ENCODE measurements around the gene PLXNB1.

The PLXNB1 gene

DNA sequence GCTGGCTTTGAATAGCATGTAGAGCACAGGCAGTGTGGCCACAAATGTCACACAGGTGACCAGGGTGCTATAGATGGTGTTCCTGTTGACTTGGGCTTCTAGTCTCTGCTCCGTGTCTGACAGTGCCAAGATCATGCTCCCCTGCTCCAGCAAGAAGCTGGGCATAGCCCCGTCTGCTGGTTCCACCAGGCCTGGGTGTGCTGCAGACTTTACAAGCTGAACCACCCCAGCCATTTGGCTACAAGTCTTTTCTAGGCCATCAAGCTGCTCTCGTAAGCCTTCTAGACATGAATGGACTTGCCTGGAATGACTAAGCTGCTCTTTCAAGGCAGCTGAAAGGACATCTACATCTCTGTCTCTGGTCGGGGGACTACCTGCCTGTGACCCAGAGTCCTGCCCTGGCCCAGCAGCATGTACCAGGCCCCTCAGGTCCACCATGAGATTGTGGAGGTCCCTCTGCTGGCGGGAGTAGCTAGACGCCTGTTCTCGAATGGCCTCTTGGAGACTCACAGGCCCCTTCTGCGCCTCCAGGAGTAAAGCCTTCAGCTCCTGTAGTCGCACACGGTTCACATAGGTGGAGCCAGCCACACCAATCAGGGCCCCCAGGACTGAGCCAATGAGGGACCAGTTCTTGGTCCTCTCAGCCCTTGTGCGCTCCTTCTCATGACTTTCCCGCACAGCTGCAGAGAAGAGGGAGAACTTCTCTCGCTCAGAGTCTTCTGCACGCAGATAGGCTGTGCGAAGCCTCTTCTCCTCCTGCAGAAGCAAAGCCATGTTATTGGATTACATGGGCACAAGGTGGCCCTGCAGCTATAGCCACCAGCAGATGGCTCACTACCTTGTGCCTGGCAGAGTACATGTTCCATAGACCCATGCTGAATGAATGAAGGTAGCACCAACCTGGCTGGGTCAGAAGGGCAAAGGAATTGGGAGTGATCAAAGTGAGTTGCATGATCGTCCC is 2.8 kb upstream of the PLXNB1 start:
- Histone ChIP-seq H3K4me3 (ENCODE audit: low read length) (no peak overlapping the region), H3K36me3 (ENCODE audit: control insufficient read depth, insufficient read depth, low read length) (peaks cover 13% of the 10 kb centered on the region; the same call in 1 of the 2 replicates), H3K4me1 (ENCODE audit: control insufficient read depth, insufficient read depth, low read length) (peaks cover 11% of the 10 kb centered on the region), H3K27ac (ENCODE audit: low read length) (no peak overlapping the region), H3K9me3 (ENCODE audit: control insufficient read depth, insufficient read depth, low read length) (no peaks in the 10 kb centered on the region), H3K27me3 (ENCODE audit: control insufficient read depth, insufficient read depth, low read length) (no peaks in the 10 kb centered on the region)
- no CpG with 5 or more reads among the region's 16 CpGs for WGBS (ENCODE audit: insufficient coverage, insufficient read length)
- DNase-seq (ENCODE audit: low read depth, low spot score) = no peak

GRCh38 chr3:48431224-48432029 is 1.5 kb upstream of the PLXNB1 start:
- H3K9me3 ChIP-seq (ENCODE audit: control insufficient read depth, insufficient read depth, low read length) = no peaks in the 10 kb centered on the region
- no peak overlapping the region for H3K4me3 ChIP-seq (ENCODE audit: low read length)
- no CpG with 5 or more reads among the region's 8 CpGs for WGBS (ENCODE audit: insufficient coverage, insufficient read length)
- H3K27ac ChIP-seq (ENCODE audit: low read length) = no peak overlapping the region
- no peak for DNase-seq (ENCODE audit: low read depth, low spot score)
- H3K27me3 ChIP-seq (ENCODE audit: control insufficient read depth, insufficient read depth, low read length) = no peaks in the 10 kb centered on the region
- peaks cover 13% of the 10 kb centered on the region for H3K4me1 ChIP-seq (ENCODE audit: control insufficient read depth, insufficient read depth, low read length)
- peaks cover 13% of the 10 kb centered on the region; the same call in 1 of the 2 replicates for H3K36me3 ChIP-seq (ENCODE audit: control insufficient read depth, insufficient read depth, low read length)

GRCh38 chr3:48430708-48431101 is 819 bp upstream of the PLXNB1 start:
- Histone ChIP-seq H3K4me1 (ENCODE audit: control insufficient read depth, insufficient read depth, low read length) (peaks cover 13% of the 10 kb centered on the region), H3K27me3 (ENCODE audit: control insufficient read depth, insufficient read depth, low read length) (no peaks in the 10 kb centered on the region), H3K27ac (ENCODE audit: low read length) (no peak overlapping the region), H3K36me3 (ENCODE audit: control insufficient read depth, insufficient read depth, low read length) (peaks cover 13% of the 10 kb centered on the region; the same call in 1 of the 2 replicates), H3K4me3 (ENCODE audit: low read length) (no peak overlapping the region), H3K9me3 (ENCODE audit: control insufficient read depth, insufficient read depth, low read length) (no peaks in the 10 kb centered on the region)
- DNase-seq (ENCODE audit: low read depth, low spot score) = no peak
- WGBS (ENCODE audit: insufficient coverage, insufficient read length) = no CpG with 5 or more reads among the region's 1 CpG

DNA sequence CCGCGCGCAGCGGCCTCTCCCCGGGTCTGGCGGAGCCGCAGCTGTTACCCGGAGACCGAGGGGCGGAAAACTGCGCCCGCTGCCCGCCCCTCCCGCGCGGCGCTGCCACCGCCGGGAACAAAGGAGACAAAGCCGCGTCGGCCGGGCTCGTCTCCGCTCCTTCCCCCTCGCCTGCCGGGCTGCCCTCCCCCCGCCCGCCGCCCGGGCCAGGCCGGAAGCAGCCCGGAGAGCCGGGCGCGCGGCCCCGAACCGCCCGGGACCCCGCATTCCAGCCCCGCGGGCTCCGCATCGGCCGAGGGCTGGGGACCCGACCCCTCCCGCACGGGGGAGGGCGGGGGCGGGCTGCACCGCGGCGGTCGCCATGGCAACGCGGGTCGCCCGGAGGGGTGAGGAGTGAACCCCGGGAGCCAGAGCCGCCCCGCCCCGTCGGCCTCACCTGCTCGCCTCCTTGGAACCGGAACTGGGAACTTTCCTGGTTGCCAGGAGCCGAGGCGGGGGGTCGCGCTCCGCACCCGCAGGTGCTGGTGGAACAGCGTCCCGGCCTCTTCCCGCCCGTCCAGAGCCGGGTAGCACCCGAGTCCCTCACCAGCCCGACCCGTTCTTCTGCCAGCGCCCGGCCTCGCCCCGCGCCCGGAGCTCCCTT is 448 bp downstream of the PLXNB1 start:
- DNase-seq (ENCODE audit: low read depth, low spot score) = no peak
- no CpG with 5 or more reads among the region's 86 CpGs for WGBS (ENCODE audit: insufficient coverage, insufficient read length)
- Histone ChIP-seq H3K9me3 (ENCODE audit: control insufficient read depth, insufficient read depth, low read length) (no peaks in the 10 kb centered on the region), H3K27ac (ENCODE audit: low read length) (no peak overlapping the region), H3K27me3 (ENCODE audit: control insufficient read depth, insufficient read depth, low read length) (no peaks in the 10 kb centered on the region), H3K36me3 (ENCODE audit: control insufficient read depth, insufficient read depth, low read length) (peaks cover 14% of the 10 kb centered on the region; the same call in 1 of the 2 replicates), H3K4me3 (ENCODE audit: low read length) (peak overlapping the region; percentile 74; the same call in 1 of the 2 replicates), H3K4me1 (ENCODE audit: control insufficient read depth, insufficient read depth, low read length) (peaks cover 13% of the 10 kb centered on the region)

GRCh38 chr3:48428572-48429316 is 1.1 kb downstream of the PLXNB1 start:
- peak overlapping the region; percentile 74 for H3K4me3 ChIP-seq (ENCODE audit: low read length)
- no peaks in the 10 kb centered on the region for H3K27me3 ChIP-seq (ENCODE audit: control insufficient read depth, insufficient read depth, low read length)
- WGBS (ENCODE audit: insufficient coverage, insufficient read length) = no CpG with 5 or more reads among the region's 60 CpGs
- H3K36me3 ChIP-seq (ENCODE audit: control insufficient read depth, insufficient read depth, low read length) = peaks cover 18% of the 10 kb centered on the region
- DNase-seq (ENCODE audit: low read depth, low spot score) = no peak
- peaks cover 14% of the 10 kb centered on the region for H3K4me1 ChIP-seq (ENCODE audit: control insufficient read depth, insufficient read depth, low read length)
- H3K9me3 ChIP-seq (ENCODE audit: control insufficient read depth, insufficient read depth, low read length) = no peaks in the 10 kb centered on the region
- H3K27ac ChIP-seq (ENCODE audit: low read length) = no peak overlapping the region

GRCh38 chr3:48428088-48428571 is 1.8 kb downstream of the PLXNB1 start:
- Histone ChIP-seq H3K36me3 (ENCODE audit: control insufficient read depth, insufficient read depth, low read length) (peaks cover 18% of the 10 kb centered on the region), H3K4me3 (ENCODE audit: low read length) (peak overlapping the region; percentile 74; the same call in 1 of the 2 replicates), H3K4me1 (ENCODE audit: control insufficient read depth, insufficient read depth, low read length) (peaks cover 13% of the 10 kb centered on the region), H3K9me3 (ENCODE audit: control insufficient read depth, insufficient read depth, low read length) (no peaks in the 10 kb centered on the region), H3K27me3 (ENCODE audit: control insufficient read depth, insufficient read depth, low read length) (no peaks in the 10 kb centered on the region), H3K27ac (ENCODE audit: low read length) (no peak overlapping the region)
- WGBS (ENCODE audit: insufficient coverage, insufficient read length) = no CpG with 5 or more reads among the region's 7 CpGs
- no peak for DNase-seq (ENCODE audit: low read depth, low spot score)

DNA sequence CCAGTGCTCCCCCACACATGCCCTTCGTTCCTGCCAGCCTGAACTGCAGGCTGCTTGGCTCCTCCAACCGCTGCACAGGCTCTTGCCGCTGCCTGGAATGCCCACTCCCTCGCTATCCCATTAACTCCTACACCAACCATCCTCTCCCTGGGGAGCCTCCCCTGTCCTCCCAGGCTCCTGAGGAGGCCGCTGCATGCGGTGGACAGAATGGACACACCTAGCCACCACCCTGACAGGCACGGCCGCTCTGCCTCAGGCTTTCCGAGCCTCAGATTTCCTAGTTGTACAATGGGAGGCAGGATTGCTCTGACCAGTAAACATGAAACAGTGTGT is 2.3 kb downstream of the PLXNB1 start:
- peaks cover 11% of the 10 kb centered on the region for H3K4me1 ChIP-seq (ENCODE audit: control insufficient read depth, insufficient read depth, low read length)
- WGBS (ENCODE audit: insufficient coverage, insufficient read length) = no CpG with 5 or more reads among the region's 9 CpGs

GRCh38 chr3:48426944-48427629 is 2.8 kb downstream of the PLXNB1 start:
- H3K4me3 ChIP-seq (ENCODE audit: low read length) = no peak overlapping the region
- H3K36me3 ChIP-seq (ENCODE audit: control insufficient read depth, insufficient read depth, low read length) = peaks cover 12% of the 10 kb centered on the region
- H3K4me1 ChIP-seq (ENCODE audit: control insufficient read depth, insufficient read depth, low read length) = peaks cover 11% of the 10 kb centered on the region

More for the DNA sequence above, 2.3 kb downstream of the PLXNB1 start:
- H3K4me3 ChIP-seq (ENCODE audit: low read length) = no peak overlapping the region
- no peak overlapping the region for H3K27ac ChIP-seq (ENCODE audit: low read length)
- H3K36me3 ChIP-seq (ENCODE audit: control insufficient read depth, insufficient read depth, low read length) = peaks cover 17% of the 10 kb centered on the region
- no peaks in the 10 kb centered on the region for H3K9me3 ChIP-seq (ENCODE audit: control insufficient read depth, insufficient read depth, low read length)
- no peaks in the 10 kb centered on the region for H3K27me3 ChIP-seq (ENCODE audit: control insufficient read depth, insufficient read depth, low read length)
- DNase-seq (ENCODE audit: low read depth, low spot score) = no peak

DNA sequence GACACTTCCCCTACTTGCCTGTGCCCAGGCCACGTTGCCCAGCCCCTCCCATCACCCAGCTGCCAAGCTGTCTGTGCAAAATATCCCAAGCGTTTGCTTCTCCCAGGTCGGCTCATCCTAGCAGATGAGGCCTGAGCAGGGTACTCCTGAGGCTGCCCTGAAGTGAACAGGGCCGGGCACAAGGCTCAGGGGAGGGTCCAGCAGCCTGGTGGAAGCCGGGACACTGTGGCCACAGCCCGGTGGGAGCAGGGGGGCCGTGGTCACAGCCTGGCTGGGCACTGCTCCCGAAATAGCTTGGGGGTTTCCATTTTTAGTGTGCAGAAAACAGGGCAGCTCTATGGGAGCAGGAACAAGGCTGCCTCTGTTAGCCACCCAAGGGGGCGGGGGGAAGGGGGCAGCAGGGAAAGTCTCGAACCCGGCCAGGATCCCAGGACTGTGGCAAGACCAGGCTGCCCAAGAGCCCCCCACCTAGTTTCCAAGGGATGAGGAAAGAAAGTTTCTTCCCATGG is 3.4 kb downstream of the PLXNB1 start:
- whole genome bisulfite sequencing (ENCODE audit: insufficient coverage, insufficient read length) = no CpG with 5 or more reads among the region's 11 CpGs
- H3K27ac ChIP-seq (ENCODE audit: low read length) = no peak overlapping the region

More at GRCh38 chr3:48426944-48427629, 2.8 kb downstream of the PLXNB1 start:
- DNase-seq (ENCODE audit: low read depth, low spot score) = no peak
- Histone ChIP-seq H3K27ac (ENCODE audit: low read length) (no peak overlapping the region), H3K27me3 (ENCODE audit: control insufficient read depth, insufficient read depth, low read length) (no peaks in the 10 kb centered on the region), H3K9me3 (ENCODE audit: control insufficient read depth, insufficient read depth, low read length) (no peaks in the 10 kb centered on the region)
- WGBS (ENCODE audit: insufficient coverage, insufficient read length) = no CpG with 5 or more reads among the region's 8 CpGs

More for the DNA sequence above, 3.4 kb downstream of the PLXNB1 start:
- Histone ChIP-seq H3K27me3 (ENCODE audit: control insufficient read depth, insufficient read depth, low read length) (no peaks in the 10 kb centered on the region), H3K36me3 (ENCODE audit: control insufficient read depth, insufficient read depth, low read length) (peaks cover 12% of the 10 kb centered on the region), H3K4me3 (ENCODE audit: low read length) (no peak overlapping the region), H3K9me3 (ENCODE audit: control insufficient read depth, insufficient read depth, low read length) (no peaks in the 10 kb centered on the region), H3K4me1 (ENCODE audit: control insufficient read depth, insufficient read depth, low read length) (peaks cover 11% of the 10 kb centered on the region)
- no peak for DNase-seq (ENCODE audit: low read depth, low spot score)
